ENCODE data around the gene CMTM5.
"Not testable (repeated sequence)": the region's sequence is repeated elsewhere in the genome, so short reads cannot be mapped to it uniquely, and the experiment has no call there.

- not testable (repeated sequence) for TF ChIP-seq POLR2A (IDR thresholded peaks at IDR 0.05; ENCODE audit: low read depth, low read length); TAF1 (IDR thresholded peaks at IDR 0.05; ENCODE audit: low read depth, low read length); POLR2AphosphoS5 (IDR thresholded peaks at IDR 0.05; ENCODE audit: low read depth, low read length); POU2F2 (IDR thresholded peaks at IDR 0.05; ENCODE audit: low read depth, low read length); PAX5 (IDR thresholded peaks at IDR 0.05; ENCODE audit: insufficient read depth, low read length, severe bottlenecking)
Measured at GRCh38 chr14:23419646-23420045, 42.8 kb downstream of the CMTM5 start.
